ENCODE data around the gene SRSF5.
"Not testable (repeated sequence)": the region's sequence is repeated elsewhere in the genome, so short reads cannot be mapped to it uniquely, and the experiment has no call there.

The SRSF5 gene

DNA sequence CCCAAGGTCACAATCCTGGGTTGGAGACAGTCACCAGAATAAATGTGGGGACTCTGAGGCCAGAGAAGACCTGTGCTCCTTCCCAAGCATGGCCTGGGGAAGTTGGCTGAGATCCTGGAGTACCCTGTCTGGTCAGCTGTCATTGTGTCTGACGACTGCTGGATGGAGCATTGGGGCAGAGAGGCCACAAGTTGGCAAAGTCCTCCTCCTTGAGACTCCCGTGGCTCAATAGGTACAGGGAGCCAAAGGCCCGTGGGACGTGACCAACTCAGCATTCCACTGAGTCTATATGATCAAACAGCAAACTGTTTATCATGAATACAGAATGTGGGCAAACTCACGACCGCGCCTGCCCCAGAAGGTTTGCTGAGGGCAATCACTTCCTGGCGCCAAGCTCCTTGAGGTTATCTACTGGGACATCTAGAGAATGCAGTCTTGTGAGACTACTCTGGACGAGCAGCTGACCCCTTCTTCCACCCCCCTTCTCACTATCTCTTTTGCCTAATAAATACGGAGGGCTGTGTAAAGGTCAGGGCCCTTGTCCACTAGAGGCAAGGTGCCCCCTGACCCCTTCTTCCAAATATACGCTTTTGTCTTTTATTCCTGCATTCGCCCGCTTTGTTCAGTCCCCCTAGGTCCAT is 44.4 kb downstream of the SRSF5 start:
- Histone ChIP-seq H3K27ac (replicated peaks; ENCODE audit: low read length) (no peak overlapping the region), H2BK12ac (ENCODE audit: low read length) (no peak overlapping the region), H3K36me3 (replicated peaks in 1 of 2; ENCODE audit: control insufficient read depth in 2 of 2, insufficient read depth in 2 of 2, low read length in 2 of 2) (no peaks in the 10 kb centered on the region), H4K8ac (ENCODE audit: low read depth, low read length) (no peak overlapping the region), H2BK120ac (ENCODE audit: low read depth, low read length) (no peak overlapping the region), H3K4me1 (ENCODE audit: control insufficient read depth in 2 of 2, insufficient read depth in 1 of 2, low read depth in 1 of 2, low read length in 2 of 2) (peaks cover 0 to 4% of the 10 kb centered on the region in 2 donors), H3K4ac (ENCODE audit: low read length) (no peak overlapping the region), H3K23ac (ENCODE audit: low read depth, low read length, poor library complexity) (no peak overlapping the region), H2AK5ac (ENCODE audit: low read depth, low read length) (no peak overlapping the region), H3K9me3 (replicated peaks in 1 of 2; ENCODE audit: control insufficient read depth in 2 of 2, insufficient read depth in 1 of 2, low read depth in 1 of 2, low read length in 2 of 2) (peaks cover 0 to 3% of the 10 kb centered on the region in 2 donors), H4K91ac (ENCODE audit: low read depth, low read length, poor library complexity) (no peak overlapping the region), H2BK5ac (ENCODE audit: low read length) (no peak overlapping the region), H2BK15ac (ENCODE audit: low read length) (no peak overlapping the region), H3K4me2 (ENCODE audit: insufficient read depth, low read length, poor library complexity, severe bottlenecking) (no peak overlapping the region), H3K4me3 (ENCODE audit: low read length in 2 of 2) (peak overlapping the region in 1 of 2 donors; percentile 54), H3K18ac (ENCODE audit: low read length) (no peak overlapping the region), H3K27me3 (ENCODE audit: control insufficient read depth in 3 of 3, insufficient read depth in 3 of 3, low read depth in 1 of 3, low read length in 3 of 3) (peaks cover 0 to 14% (median 2%) of the 10 kb centered on the region in 3 experiments), H2AFZ (ENCODE audit: low read length) (peak overlapping the region; percentile 11), H3K9ac (ENCODE audit: low read depth, low read length, poor library complexity) (no peak overlapping the region), H3K14ac (ENCODE audit: low read length) (no peak overlapping the region), H3K79me1 (ENCODE audit: low read depth, low read length) (no peaks in the 10 kb centered on the region)
- WGBS, 2 donors (ENCODE audit: extremely low coverage in 2 of 2, insufficient read length in 2 of 2, insufficient replicate concordance in 1 of 2) = no CpG with 5 or more reads among the region's 13 CpGs
- DNase-seq (ENCODE audit: low spot score) = no peak

DNA sequence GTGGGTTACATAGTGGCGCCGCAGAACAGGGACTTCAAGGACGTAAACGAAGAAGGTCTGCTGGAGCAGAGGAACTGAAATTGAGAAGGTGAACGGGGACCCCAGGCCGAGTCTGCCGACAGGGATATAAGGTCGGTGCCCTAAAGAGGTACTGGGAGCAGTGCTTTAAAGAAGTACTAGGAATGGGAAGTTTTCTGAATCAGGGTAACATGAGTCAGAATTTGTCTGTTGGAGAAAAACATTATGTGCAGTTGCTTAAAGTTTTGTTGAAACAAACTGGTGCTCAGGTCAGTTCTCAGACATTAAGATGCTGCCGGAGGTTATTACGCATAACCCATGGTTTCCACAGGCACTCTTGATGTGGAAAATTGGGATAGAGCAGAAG is 44.9 kb downstream of the SRSF5 start:
- H2AFZ ChIP-seq (ENCODE audit: low read length) = no peak overlapping the region
- H3K9me3 ChIP-seq (replicated peaks in 1 of 2; ENCODE audit: control insufficient read depth in 2 of 2, insufficient read depth in 1 of 2, low read depth in 1 of 2, low read length in 2 of 2) = peaks cover 0 to 3% of the 10 kb centered on the region in 2 donors
- H3K18ac ChIP-seq (ENCODE audit: low read length) = peak overlapping the region; percentile 6
- peaks cover 0 to 4% of the 10 kb centered on the region in 2 donors for H3K4me1 ChIP-seq (ENCODE audit: control insufficient read depth in 2 of 2, insufficient read depth in 1 of 2, low read depth in 1 of 2, low read length in 2 of 2)
- H4K8ac ChIP-seq (ENCODE audit: low read depth, low read length) = no peak overlapping the region
- no peak overlapping the region for H2BK12ac ChIP-seq (ENCODE audit: low read length)
- no peak overlapping the region for H3K14ac ChIP-seq (ENCODE audit: low read length)
- no peak overlapping the region for H3K4me2 ChIP-seq (ENCODE audit: insufficient read depth, low read length, poor library complexity, severe bottlenecking)
- no peak overlapping the region for H3K27ac ChIP-seq (replicated peaks; ENCODE audit: low read length)
- no peak overlapping the region for H3K9ac ChIP-seq (ENCODE audit: low read depth, low read length, poor library complexity)
- H2BK5ac ChIP-seq (ENCODE audit: low read length) = no peak overlapping the region
- no peak overlapping the region for H3K23ac ChIP-seq (ENCODE audit: low read depth, low read length, poor library complexity)
- peaks cover 0 to 17% (median 2%) of the 10 kb centered on the region in 3 experiments for H3K27me3 ChIP-seq (ENCODE audit: control insufficient read depth in 3 of 3, insufficient read depth in 3 of 3, low read depth in 1 of 3, low read length in 3 of 3)
- no peak overlapping the region for H2BK120ac ChIP-seq (ENCODE audit: low read depth, low read length)
- WGBS, 2 donors (ENCODE audit: extremely low coverage in 2 of 2, insufficient read length in 2 of 2, insufficient replicate concordance in 1 of 2) = no CpG with 5 or more reads among the region's 10 CpGs
- H4K91ac ChIP-seq (ENCODE audit: low read depth, low read length, poor library complexity) = no peak overlapping the region
- H3K4ac ChIP-seq (ENCODE audit: low read length) = no peak overlapping the region
- no peaks in the 10 kb centered on the region for H3K79me1 ChIP-seq (ENCODE audit: low read depth, low read length)
- H3K36me3 ChIP-seq (replicated peaks in 1 of 2; ENCODE audit: control insufficient read depth in 2 of 2, insufficient read depth in 2 of 2, low read length in 2 of 2) = no peaks in the 10 kb centered on the region
- H2AK5ac ChIP-seq (ENCODE audit: low read depth, low read length) = no peak overlapping the region
- DNase-seq (ENCODE audit: low spot score) = no peak
- H2BK15ac ChIP-seq (ENCODE audit: low read length) = no peak overlapping the region
- H3K4me3 ChIP-seq (ENCODE audit: low read length in 2 of 2) = no peak overlapping the region

DNA sequence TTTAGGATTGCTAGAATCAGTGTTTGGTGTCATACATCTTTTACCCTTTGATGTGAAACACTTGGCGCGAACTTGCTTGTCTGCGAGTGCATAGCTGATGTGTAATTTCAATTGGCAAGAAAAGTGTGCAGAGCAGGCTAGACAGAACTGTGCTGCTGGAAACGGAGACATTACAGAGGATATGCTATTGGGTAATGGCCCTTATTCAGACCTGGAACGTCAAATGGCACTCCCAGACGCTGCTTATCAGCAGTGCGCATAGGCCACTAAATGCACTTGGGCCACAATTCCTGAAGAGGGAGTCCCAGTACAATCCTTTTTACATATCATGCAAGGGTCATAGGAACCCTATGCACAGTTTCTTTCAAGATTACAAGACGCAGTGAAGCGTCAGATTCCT is 45.8 kb downstream of the SRSF5 start:
- H3K4me3 ChIP-seq (ENCODE audit: low read length in 2 of 2) = no peak overlapping the region
- H3K79me1 ChIP-seq (ENCODE audit: low read depth, low read length) = no peaks in the 10 kb centered on the region
- no peak overlapping the region for H3K4ac ChIP-seq (ENCODE audit: low read length)
- no peaks in the 10 kb centered on the region for H3K36me3 ChIP-seq (replicated peaks in 1 of 2; ENCODE audit: control insufficient read depth in 2 of 2, insufficient read depth in 2 of 2, low read length in 2 of 2)
- H4K91ac ChIP-seq (ENCODE audit: low read depth, low read length, poor library complexity) = no peak overlapping the region
- no peak overlapping the region for H3K4me2 ChIP-seq (ENCODE audit: insufficient read depth, low read length, poor library complexity, severe bottlenecking)
- no peak overlapping the region for H2AK5ac ChIP-seq (ENCODE audit: low read depth, low read length)
- H3K9ac ChIP-seq (ENCODE audit: low read depth, low read length, poor library complexity) = no peak overlapping the region
- peaks cover 0 to 17% (median 2%) of the 10 kb centered on the region in 3 experiments for H3K27me3 ChIP-seq (ENCODE audit: control insufficient read depth in 3 of 3, insufficient read depth in 3 of 3, low read depth in 1 of 3, low read length in 3 of 3)
- H3K4me1 ChIP-seq (ENCODE audit: control insufficient read depth in 2 of 2, insufficient read depth in 1 of 2, low read depth in 1 of 2, low read length in 2 of 2) = peaks cover 0 to 4% of the 10 kb centered on the region in 2 donors
- no peak overlapping the region for H2BK15ac ChIP-seq (ENCODE audit: low read length)
- peaks cover 2 to 3% of the 10 kb centered on the region in 2 donors for H3K9me3 ChIP-seq (replicated peaks in 1 of 2; ENCODE audit: control insufficient read depth in 2 of 2, insufficient read depth in 1 of 2, low read depth in 1 of 2, low read length in 2 of 2)
- no peak for DNase-seq (ENCODE audit: low spot score)
- H2BK12ac ChIP-seq (ENCODE audit: low read length) = no peak overlapping the region
- no peak overlapping the region for H3K14ac ChIP-seq (ENCODE audit: low read length)
- H4K8ac ChIP-seq (ENCODE audit: low read depth, low read length) = no peak overlapping the region
- H3K23ac ChIP-seq (ENCODE audit: low read depth, low read length, poor library complexity) = no peak overlapping the region
- no peak overlapping the region for H3K27ac ChIP-seq (replicated peaks; ENCODE audit: low read length)
- H3K18ac ChIP-seq (ENCODE audit: low read length) = no peak overlapping the region
- no peak overlapping the region for H2AFZ ChIP-seq (ENCODE audit: low read length)
- WGBS, 2 donors (ENCODE audit: extremely low coverage in 2 of 2, insufficient read length in 2 of 2, insufficient replicate concordance in 1 of 2) = no CpG with 5 or more reads among the region's 9 CpGs
- H2BK5ac ChIP-seq (ENCODE audit: low read length) = no peak overlapping the region
- no peak overlapping the region for H2BK120ac ChIP-seq (ENCODE audit: low read depth, low read length)

DNA sequence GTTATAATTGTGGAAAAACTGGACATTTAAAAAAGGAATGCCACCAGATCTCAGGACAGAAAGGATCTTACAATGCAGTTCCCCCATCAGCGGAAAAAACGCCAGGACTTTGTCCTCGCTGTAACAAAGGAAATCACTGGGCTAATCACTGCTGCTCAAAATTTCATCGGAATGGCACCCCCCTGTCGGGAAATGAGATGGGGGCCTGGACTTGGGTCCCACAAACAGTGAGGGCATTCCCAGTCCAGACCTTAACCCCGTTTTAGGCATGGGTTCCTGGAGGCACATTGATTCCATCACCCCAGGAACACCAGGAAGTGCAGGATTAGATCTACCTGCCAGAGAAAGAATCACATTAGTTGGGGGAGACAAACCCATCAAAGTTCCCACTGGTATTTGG is 46.4 kb downstream of the SRSF5 start:
- H2AK5ac ChIP-seq (ENCODE audit: low read depth, low read length) = not testable (repeated sequence)

More for the DNA sequence above, 46.4 kb downstream of the SRSF5 start:
- not testable (repeated sequence) for H3K4ac ChIP-seq (ENCODE audit: low read length); H4K91ac ChIP-seq (ENCODE audit: low read depth, low read length, poor library complexity); H2BK120ac ChIP-seq (ENCODE audit: low read depth, low read length); H3K9ac ChIP-seq (ENCODE audit: low read depth, low read length, poor library complexity); H3K23ac ChIP-seq (ENCODE audit: low read depth, low read length, poor library complexity); H2BK5ac ChIP-seq (ENCODE audit: low read length); H3K36me3 ChIP-seq (replicated peaks in 1 of 2; ENCODE audit: control insufficient read depth in 2 of 2, insufficient read depth in 2 of 2, low read length in 2 of 2); H3K27ac ChIP-seq (replicated peaks; ENCODE audit: low read length); H3K4me2 ChIP-seq (ENCODE audit: insufficient read depth, low read length, poor library complexity, severe bottlenecking); H3K79me1 ChIP-seq (ENCODE audit: low read depth, low read length); H2BK12ac ChIP-seq (ENCODE audit: low read length); H3K4me3 ChIP-seq (ENCODE audit: low read length in 2 of 2); H4K8ac ChIP-seq (ENCODE audit: low read depth, low read length); H2AFZ ChIP-seq (ENCODE audit: low read length); H2BK15ac ChIP-seq (ENCODE audit: low read length); H3K9me3 ChIP-seq (replicated peaks in 1 of 2; ENCODE audit: control insufficient read depth in 2 of 2, insufficient read depth in 1 of 2, low read depth in 1 of 2, low read length in 2 of 2); H3K4me1 ChIP-seq (ENCODE audit: control insufficient read depth in 2 of 2, insufficient read depth in 1 of 2, low read depth in 1 of 2, low read length in 2 of 2); H3K14ac ChIP-seq (ENCODE audit: low read length); DNase-seq (ENCODE audit: low spot score); H3K18ac ChIP-seq (ENCODE audit: low read length)
- H3K27me3 ChIP-seq (ENCODE audit: control insufficient read depth in 3 of 3, insufficient read depth in 3 of 3, low read depth in 1 of 3, low read length in 3 of 3) = peaks cover 0 to 17% (median 2%) of the 10 kb centered on the region in 3 experiments
- WGBS, 2 donors (ENCODE audit: extremely low coverage in 2 of 2, insufficient read length in 2 of 2, insufficient replicate concordance in 1 of 2) = no CpG with 5 or more reads among the region's 6 CpGs

Measured in neuronal stem cell (in vitro differentiated cells).